ENCODE measurements around the gene LAMB3.

The LAMB3 gene

DNA sequence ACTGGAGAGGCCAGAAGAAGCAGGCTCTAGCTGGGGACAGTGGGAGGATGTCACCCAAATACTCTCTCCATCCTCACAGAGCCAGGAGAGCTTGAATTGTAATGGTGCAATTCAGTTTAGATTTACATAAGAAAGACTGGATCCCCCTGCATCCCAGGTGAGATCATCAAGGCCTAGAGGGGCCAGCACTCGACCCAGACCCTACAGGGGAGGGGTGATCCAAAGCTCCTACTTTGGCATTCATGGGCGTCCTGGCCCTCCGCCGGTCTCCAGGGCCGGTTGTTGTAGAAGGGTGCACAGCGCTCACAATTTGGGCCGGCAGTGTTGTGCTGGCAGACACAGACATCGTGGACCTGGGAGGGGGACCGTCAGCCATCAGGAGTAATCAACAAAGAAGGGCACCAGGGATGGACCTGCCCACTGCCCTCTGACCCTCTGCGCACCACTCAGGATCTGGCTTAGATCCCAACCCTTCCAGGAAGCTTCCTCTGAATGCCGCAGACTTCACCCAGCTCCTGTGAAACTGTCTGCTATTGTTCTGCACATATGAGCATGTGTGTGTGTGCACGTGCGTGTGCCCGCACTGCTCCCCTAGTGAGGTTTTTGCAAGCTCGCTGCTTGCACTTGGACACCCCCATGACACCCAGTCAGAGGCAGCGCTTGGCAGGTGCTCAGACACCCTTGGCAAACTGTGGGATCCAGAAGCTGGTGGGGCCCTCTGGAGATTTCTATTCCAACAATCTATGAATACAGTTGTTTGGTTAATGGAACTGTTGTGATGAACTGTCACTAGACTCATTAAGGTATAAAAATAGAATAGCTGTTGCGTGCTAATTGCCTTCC, 21.6 kb downstream of the LAMB3 start:
- no peak for DNase-seq

DNA sequence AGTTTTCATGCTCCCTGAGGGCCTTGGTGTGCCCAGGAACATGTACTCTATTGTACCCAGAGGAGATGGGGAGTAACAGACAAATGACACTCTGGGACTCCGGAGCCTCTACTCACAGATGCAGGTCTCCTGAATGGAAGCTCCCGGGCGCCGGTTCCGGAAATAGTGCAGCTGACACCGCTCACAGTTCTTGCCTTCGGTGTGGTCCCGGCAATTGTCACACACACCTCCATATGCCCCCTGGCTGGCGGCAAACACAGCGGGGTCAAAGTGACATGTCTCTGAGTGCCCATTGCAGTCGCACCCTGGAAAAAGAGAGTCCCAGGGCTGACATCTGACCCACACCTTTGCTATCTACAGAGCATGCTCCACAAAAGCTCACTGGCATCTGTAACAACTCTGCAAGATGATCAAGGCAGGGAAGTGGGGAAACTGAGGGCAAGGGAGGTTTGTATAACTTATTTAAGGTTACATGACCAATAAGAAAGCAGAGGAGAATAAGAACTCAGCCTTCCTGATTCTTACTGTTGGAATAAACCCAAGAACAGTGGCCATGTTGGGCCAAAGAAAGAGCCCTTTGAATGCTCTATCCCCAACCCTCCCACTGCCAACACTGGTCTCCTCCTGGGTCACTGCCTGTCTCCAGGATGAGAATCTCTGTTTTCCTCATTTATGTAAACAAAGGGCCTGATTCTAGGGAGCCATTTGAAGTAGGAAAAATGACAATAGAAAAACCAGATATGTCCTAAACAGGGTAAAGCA, 22.4 kb downstream of the LAMB3 start:
- no peak for DNase-seq

DNA sequence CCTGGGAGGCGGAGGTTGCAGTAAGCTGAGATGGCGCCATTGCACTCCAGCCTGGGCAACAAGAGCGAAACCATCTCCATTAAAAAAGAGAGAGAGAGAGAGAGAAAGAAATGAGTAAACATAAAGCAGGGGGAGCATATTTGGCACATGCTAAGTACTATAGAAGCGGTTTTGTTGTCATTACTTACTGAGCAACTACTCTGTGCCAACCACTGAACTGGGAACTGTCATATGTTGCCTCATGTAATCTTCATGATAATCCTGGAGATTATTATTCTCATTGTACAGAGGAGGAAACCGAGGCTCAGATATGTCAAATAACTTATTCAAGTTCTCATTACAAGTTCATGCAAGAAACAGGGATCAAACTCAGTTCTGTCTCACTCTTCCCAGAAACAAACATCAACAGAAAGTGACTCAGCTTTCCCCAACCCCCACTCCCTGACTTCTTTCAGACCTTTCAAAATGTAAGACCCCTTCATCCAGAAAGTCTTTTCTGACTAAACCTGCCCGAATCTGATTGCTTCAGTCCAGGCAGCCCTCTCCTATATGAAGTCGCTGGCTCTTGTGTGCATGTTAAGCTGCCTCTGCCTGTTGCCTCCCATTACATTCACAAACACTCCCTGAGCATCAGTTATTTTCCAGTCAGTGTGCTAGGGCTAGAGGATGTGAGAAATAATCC, 23.5 kb downstream of the LAMB3 start:
- no peak for DNase-seq

DNA sequence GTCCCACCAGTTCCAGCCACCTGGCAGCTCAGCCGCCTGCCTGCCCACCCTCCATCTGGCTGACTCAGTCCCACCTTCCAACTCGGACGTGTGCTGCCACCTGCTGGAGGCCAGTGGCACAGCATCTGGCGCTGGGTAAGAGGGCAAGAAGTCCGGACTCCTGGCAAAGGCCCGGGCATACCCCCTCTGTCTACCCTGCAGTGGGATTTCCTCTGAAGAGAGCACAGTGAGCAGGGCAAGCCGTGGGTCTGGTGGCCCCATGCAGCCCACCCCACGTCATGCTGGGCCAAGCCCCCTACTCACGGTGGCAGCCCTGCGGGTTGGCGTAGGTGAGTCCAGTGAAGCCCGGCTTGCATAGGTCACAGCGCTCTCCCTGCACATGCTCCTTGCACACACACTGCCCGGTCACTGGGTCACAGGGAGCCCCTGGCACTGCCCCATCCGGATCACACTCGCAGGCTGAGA, 24.5 kb downstream of the LAMB3 start:
- DNase-seq, result peak; percentile 93

DNA sequence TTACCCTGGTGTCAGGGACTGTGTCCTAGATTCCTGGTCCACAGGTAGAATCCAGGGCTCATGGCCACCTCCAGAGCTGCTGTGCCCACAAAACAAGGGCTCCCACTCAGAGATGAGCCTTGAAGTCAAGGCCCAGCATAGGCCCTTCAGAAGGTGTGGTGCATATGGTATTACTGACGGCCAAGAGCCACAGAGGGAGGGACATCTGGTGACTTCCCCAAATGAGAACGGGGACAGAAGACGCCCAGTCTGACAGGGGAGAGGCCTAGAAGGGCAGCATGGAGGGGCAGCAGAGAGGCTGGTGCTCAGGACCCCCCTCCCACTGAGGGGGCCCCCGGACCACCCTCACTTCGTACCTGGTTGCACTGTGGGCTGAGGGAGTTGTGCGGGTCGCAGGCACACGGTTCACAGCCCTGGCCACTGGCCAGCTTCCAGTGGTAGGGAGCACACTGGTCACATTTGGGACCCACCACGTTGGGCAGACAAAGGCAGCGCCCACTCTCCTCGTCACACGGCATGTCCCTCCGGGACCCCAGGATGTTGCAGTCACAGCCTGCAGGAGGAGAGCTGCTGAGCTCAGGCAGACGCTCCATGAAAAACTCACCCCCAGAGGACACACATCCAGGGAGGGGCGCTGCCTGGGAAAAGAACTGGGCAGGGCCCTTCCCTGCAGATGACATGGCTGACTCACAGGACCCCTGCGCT, 25.0 kb downstream of the LAMB3 start:
- DNase-seq, result no peak

DNA sequence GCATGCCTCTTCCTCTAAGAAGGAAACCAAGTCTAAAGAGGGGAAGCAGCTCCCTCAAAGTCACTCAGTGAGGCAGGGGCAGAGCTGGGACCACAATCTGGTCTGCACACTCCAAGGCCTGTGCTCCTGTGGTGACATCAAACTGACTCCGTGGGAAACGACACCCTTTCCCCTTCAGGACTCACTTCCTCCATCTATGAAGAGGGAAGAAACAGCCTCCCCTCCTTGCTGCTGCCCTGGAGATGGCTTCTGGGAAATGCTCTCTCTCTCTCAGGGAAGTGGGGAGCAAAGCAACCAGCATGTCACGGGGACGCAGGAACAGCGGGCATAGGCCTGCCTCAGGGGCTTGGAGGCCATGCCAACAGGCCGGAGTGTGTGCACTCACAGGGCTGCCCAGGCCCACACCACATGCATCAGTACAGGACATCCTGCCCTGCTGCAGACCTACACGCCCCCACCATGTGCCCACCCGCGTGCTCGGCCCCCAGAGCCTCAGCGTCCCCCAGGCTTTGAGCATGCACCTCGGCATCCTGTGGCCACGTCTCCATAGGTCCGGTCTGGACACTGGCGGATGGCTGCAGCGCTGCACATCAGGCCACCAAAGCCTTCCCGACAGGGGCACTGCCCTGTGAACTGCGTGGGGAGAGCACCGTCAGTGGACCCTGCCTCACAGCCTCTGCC, 25.7 kb downstream of the LAMB3 start:
- no peak for DNase-seq

DNA sequence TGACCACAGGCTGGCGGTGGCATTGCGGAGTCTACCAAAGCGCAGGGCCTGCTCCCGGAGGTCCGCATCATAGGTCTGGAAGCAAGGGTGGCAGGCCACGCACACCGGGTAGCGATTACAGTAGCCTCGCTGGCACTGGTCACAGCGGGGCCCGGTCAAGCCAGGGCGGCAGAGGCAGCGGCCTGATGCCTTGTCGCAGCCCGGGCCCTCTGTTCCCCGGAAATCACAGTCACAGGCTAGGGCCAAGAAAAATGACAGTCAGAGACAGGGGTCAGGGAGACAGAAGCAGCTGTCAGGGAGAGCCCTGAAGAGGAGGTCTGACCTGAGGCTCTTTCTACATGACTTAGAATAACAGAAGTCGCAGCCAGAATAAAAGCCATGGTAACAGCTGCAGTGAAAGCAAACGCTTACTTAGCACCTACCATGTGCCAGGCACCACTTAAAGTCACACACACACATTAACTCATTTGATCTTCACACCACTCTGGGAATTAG, 26.4 kb downstream of the LAMB3 start:
- no peak for DNase-seq

DNA sequence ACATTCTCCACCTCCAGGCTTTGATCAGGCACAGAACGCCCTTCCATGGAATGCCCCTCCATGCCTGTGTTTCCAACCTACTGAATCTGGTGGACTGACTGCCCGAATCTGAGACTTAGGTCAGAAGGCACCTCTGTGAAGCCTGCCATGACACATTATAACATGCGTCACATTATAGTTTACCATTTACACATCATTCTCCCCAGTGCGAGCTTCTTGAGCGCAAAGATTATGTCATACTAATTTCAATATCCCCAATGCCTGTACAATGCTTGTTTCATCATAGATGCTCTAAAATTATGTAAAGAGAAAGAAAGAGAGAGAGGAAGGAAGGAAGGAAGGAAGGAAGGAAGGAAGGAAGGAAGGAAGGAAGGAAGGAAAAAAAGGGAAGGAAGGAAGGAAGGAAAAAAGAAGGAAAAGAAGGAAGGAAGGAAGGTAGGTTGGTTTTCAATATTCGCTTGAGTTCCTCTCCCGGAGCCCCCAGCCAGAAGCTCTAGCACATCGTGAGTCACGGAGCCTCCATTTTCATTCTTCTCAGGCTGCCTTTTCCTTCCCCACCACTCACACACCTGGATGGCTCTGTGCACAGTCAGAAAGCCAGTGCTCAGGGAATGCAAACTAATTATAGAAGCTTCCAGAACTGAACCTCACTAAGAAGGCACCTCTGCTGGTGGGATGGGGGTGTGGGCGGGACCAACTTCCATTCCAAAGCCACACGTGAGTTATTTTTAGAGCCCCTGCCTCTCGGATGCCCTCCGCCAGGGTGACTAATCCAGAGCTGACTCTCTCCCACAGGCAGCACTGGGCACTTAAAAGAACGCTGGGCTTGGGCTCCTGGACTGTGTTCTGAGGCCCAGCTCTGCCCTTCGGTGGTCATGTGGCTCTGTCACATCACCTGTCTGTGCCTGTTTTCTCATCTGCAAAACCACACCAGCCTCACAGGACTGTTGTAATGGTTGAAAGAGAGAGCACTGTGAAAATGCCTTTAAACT, 27.4 kb downstream of the LAMB3 start:
- no peak for DNase-seq

DNA sequence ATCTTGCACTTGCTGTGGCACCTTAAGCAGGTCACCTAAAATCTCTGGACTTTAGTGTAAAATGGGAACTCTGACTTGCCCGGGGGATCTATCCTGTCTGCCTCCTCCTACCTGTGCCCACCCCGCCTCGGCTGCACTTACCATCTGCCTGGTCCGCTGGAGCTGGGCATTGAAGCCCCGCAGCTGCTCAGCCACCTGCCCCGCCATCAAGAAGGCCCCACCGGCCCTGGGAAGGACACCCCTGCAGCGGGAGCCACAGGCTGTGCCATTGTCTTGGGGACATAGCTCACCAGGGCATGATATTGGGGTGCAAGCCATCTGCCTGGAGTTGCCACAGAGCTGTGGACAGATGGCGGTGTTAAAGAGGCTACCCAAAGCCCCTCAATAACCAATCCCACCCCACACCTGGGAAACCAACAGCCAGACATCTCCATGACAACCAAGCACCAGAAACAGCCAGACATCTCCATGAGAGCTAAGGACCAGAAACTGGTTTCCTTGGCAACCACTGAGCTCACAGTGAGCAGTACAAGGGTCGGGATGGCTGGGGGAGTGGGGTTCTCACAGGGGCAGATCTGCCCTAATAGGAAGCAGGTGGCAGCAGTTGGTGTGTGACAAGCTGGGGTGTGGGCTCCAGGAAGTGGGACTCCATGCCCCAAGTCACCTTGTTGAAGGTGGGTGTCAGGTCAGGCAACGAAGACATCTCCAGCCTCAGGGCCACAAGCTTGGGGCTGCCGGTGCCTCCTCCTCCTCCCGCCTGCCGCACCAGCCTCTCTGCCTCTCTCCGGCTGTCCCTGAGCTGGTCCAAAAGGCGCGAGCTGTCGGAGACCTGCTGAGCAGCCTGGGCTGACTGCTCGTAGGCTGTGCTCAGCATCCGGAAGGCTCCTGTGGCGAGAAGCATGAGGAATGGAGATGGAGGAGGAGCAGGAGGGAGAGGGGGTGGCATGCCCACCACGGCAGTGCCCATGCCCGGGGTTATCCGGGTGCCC, 29.1 kb downstream of the LAMB3 start:
- no peak for DNase-seq

DNA sequence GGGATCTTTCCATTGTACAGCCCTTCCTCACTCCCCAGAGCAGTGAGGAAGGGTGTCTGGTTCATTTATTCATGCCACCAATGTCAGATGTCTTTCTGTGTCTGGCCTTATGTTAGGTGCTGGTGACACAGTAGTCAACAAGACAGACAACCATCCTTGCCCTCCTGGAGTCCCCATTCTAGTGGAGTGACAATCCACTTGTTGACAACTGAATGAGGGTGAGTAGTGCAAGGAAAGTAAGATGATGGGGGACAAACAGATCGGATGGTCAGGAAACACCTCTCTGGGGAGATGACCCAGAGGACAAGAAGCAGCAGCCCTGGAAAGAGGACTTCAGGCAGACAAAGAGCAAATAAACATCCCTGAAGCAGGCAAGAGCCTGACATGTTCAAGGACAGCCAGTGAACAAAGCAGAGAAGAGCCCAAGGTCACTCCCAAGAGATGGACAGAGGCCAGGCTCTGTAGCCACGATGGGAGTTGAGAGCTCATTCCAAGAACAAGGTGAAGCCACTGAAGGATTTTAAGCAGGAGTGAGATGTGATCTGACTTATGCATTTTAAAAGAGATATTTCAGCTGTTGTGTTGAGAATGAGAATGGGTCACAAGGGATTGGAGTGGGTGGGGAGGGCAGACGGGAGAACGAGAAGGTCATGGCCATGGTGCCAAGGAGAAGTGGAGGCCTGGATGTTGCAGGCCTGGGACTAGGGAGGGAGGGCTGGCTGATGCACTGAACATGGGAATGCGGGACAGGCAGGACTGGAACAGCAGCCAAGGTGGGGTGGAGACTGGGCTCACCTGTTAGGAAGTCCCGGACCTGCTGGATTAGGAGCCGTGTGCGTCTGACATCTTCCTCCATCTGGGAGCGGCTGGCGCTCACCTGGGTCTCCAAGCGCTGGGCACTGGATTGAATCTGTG, 30.2 kb downstream of the LAMB3 start:
- DNase-seq, result no peak

DNA sequence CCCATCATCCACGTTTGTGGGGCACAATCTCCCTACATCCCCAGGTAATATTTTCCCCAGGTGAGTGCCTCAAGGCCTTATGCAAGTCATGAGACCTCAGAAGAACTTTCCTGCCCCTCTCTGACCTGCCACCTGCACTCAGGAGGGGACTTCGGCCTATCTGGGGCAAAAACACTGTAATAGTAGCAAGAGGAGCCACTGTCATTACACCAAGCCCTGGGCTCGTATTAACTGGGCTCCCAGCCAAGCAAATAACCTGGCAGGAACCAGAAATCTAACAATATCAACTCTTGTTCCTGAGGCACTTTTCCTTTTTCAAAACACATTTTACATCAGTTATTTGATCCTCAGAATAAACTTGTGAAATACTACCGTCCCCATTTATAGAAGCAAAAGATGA, 30.9 kb downstream of the LAMB3 start:
- DNase-seq, result no peak

DNA sequence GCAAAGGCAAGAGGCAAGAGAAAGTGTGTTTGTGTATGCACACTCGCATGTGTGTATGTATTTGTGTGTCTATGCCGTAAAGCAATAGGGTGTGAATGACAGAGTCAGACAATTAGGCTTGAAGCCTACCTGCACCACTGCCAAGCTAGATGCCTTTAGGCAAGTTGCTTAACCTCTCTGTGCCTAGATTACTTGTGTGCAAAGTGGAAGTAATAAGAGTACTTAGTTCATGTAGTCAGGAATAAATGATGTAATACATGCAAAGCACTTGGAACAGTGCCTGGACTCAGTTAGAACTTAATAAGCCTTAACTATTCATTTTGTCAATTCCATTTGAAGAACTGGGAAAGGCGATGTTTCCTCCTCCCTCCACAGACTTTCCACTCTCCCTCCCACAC, 31.7 kb downstream of the LAMB3 start:
- no peak for DNase-seq

DNA sequence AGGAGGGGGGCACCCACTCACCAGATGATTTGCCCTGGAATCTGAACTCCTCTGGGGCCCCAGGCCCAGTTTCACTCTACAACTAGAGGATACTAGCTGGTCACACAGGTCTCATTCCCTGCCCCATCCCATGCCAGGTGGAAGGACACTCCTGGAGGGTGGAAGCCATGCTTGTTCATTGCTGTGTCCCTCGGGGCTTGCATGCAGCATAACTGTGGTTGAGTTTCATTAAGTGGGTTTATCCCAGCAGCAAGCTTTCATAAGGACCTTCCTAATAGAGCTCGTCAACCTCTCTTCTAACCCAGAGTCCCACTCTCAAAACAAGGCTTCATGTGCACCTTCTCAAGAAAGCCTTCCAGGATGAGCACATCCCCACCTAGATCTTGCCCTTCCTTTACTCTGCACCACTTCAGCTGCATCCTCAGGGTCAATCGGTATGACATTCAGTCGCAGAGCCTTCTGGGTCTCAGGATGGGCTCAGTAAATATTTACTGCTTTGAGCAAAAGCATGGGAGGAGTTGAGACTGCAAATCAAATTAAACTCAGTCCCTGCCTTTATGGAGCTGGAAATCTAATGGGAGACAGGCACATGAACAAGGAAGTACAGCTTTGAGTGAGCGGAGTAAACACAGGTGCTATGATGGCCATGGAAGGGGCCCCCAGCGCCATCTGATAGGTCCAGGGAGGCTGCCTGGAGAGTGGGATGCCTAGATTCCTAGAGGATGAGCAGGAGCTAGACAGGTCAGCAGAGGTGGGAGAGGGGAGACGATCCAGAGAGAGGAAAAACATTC, 32.3 kb downstream of the LAMB3 start:
- no peak for DNase-seq

DNA sequence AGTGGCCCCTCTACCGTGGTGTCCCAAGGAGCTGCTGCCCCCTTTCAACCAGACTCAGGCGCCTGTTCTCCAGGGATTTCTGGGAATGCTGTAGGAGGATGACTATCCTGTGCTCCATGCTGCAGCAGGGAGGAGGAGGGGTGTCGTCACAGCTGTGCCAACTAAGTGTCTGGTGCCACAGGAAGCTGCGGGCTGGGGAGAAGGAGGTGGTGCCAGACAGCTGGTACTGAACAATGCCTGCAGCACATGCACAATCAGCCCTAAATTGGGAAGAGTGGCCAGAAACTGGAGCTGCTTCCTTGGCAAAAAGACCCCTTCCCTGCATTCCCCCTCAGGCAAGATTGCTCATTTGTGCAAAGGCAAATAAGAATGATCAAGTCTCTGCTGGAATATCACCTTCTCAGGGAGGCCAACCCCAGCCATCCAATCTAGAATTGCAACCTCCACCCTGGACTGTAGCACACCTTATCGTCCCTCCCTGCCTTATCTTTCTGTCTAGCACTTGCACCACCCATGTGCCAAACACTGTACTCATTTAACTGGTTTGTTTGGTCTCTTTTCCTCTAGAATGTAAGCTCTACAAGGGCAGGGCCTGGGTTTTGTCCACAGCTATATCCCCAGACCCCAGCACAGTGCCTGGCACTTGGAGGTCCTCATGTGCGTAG, 33.3 kb downstream of the LAMB3 start:
- no peak for DNase-seq

DNA sequence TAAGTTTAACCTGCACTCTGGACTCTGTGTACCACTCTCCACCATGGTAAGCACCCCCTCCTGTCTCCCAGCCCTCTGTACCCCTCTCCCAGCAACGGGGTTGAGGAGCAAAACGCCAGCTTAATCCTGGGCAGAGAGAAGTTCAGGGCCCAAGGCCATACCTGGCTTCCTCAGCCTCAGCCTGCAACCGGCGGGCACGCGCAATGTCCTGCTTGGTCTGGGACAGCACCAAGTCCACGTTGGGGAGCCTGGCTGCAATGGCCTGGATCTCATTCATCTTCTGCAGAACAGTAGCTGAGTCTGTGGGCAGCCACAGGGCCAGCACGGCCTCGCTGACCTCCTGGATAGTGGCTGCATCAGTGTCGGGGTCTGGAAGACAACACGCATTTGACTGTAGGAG, 33.9 kb downstream of the LAMB3 start:
- no peak for DNase-seq

DNA sequence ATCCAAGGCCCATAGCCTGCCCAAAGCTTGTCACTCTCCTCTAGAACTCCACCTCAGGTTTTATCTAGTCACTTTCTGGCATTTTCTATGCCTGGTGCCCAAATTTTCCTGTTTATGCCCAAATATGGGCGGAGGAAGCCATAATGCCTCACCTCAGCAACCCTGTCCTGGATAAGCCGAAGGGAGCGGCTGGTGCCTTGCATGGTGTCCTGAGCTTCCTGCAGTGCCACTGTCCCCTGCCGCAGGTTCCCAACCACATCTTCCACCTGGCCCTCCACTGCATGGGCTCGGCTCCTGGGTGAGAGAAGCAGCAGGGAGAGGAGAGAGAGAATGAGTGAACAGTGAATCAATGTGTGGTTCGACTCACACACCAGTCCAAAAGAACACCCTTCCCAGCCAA, 34.5 kb downstream of the LAMB3 start:
- no peak for DNase-seq

DNA sequence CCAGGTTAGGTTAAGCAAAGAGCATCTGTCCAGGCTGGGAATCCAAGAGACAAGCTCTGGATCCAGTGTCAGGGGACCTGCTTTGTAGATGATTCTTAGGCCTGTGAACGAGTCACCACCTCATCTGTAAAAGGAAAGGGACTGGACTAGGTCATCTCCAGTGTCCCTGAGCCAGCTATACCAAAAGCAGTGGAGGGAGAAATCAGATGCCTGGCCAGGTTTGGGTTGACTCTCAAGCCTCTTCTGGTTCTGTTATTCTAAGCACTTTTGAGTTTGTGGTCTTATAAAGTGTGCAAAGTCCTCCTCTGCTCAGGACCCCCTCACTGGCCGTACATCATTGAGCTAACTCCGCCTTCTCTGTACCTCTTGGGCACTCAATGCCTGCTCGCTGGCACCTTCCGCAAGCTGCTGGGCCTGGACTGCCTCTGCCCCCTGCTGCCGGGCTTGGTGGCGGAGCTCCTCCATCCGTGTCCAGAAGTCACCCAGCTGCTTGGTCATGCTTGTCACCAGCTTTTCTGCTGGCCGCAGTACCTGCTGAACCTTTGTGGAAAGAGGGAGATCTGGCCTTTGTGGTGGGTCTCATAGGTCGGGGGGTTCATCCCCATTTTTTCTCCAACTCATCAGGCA, 35.1 kb downstream of the LAMB3 start:
- DNase-seq, result no peak
